Peyer's patch (tissue), 4 donors: ENCODE measurements around the gene SNCG. TPM values are rescaled to one million over a fixed set of nuclear protein-coding genes. Genes with fewer than 3 reads are reported as not detected.

Experiments
- DNase-seq, 3 donors: peaks; one replicate each; pipeline ENCODE4 v3.0.0-alpha.2; 2017 to 2019
- H3K27ac ChIP-seq, 4 donors: fragments of 200-600 bp; sonication (generic); one replicate each; pipeline ENCODE4 v1.5.1; 2016 to 2019
- H3K27me3 ChIP-seq, 2 donors: fragments of 200-600 bp; sonication (generic); one replicate each; pipeline ENCODE4 v1.5.1; 2019
- H3K36me3 ChIP-seq, 3 donors: fragments of 200-600 bp; sonication (generic); one replicate each; pipeline ENCODE4 v1.5.1; 2016 to 2019
- H3K4me1 ChIP-seq, 4 donors: fragments of 200-600 bp; sonication (generic); one replicate each; pipeline ENCODE4 v1.5.1; 2016 to 2019
- H3K4me3 ChIP-seq, 4 donors: fragments of 200-600 bp; sonication (generic); 1 replicate in 3 of 4; 2 replicates in 1 of 4; pipeline ENCODE4 v1.5.1; 2016 to 2019; ENCODE audit warnings: mild to moderate bottlenecking in 1 of 4
- H3K9me3 ChIP-seq, 4 donors: fragments of 200-600 bp; sonication (generic); one replicate each; pipeline ENCODE4 v1.5.1; 2016 to 2019; ENCODE audit warnings: mild to moderate bottlenecking in 1 of 4
- CTCF ChIP-seq, 6 experiments: fragments of 450-650 bp in 4 of 6; fragments of 200-600 bp in 2 of 6; sonication (generic) in 1 of 6; IDR thresholded peaks; one replicate each; pipeline ENCODE4 v1.5.1; 2017 to 2019; ENCODE audit warnings: antibody characterized with exemption in 6 of 6, mild to moderate bottlenecking in 3 of 6, moderate library complexity in 1 of 6
- POLR2A ChIP-seq, 2 donors: fragments of 450-650 bp; IDR thresholded peaks; one replicate each; pipeline ENCODE4 v1.5.1; 2017; ENCODE audit warnings: antibody characterized with exemption in 2 of 2, mild to moderate bottlenecking in 2 of 2, moderate library complexity in 2 of 2
- total RNA-seq, 4 donors: library from RNA; depleted of rRNA; stranded (reverse); fragments of >200 nt; gene quantifications; one replicate each; pipeline ENCODE4 v1.1.0, GENCODE V29; 2016

The SNCG gene
- total RNA-seq, 4 donors from 2014 or later: 2.4 to 8.2 TPM; not detected in 2

GRCh38 chr10:86958901-86959736 lies 720 bp downstream of the SNCG start:
- Histone ChIP-seq H3K4me3 (peak overlapping the region in 2 of 4 donors; percentile 19), H3K27ac (peak overlapping the region; percentile 10 to 71 (median 51)), H3K27me3 (no peaks in the 10 kb centered on the region), H3K36me3 (no peaks in the 10 kb centered on the region), H3K9me3 (no peaks in the 10 kb centered on the region), H3K4me1 (peaks cover 0 to 16% (median 0%) of the 10 kb centered on the region in 4 donors)
- TF ChIP-seq POLR2A (IDR thresholded peaks at IDR 0.05): no peak
- no peak for TF ChIP-seq CTCF (IDR thresholded peaks at IDR 0.05)
- no peak for DNase-seq

- Histone ChIP-seq H3K27me3 (no peaks in the 10 kb centered on the region), H3K4me3 (no peak overlapping the region), H3K27ac (peak overlapping the region in 3 of 4 donors; percentile 40 to 71 (median 62)), H3K4me1 (peaks cover 0 to 16% (median 0%) of the 10 kb centered on the region in 4 donors), H3K36me3 (no peaks in the 10 kb centered on the region), H3K9me3 (no peaks in the 10 kb centered on the region)
- TF ChIP-seq CTCF (IDR thresholded peaks at IDR 0.05): no peak
- TF ChIP-seq POLR2A (IDR thresholded peaks at IDR 0.05): no peak
- peak in 1 of 3 donors; percentile 39 for DNase-seq
Measured at GRCh38 chr10:86959737-86960002, 1.3 kb downstream of the SNCG start.

GRCh38 chr10:86960003-86960862 lies 1.8 kb downstream of the SNCG start:
- peak overlapping the region in 2 of 4 donors; percentile 62 to 71 for H3K27ac ChIP-seq
- no peak for TF ChIP-seq POLR2A (IDR thresholded peaks at IDR 0.05)
- TF ChIP-seq CTCF (IDR thresholded peaks at IDR 0.05): peak; percentile 29 to 86 (median 72)
- H3K27me3 ChIP-seq: no peaks in the 10 kb centered on the region
- H3K36me3 ChIP-seq: no peaks in the 10 kb centered on the region
- H3K9me3 ChIP-seq: no peaks in the 10 kb centered on the region
- no peak overlapping the region for H3K4me3 ChIP-seq
- peaks cover 0 to 16% (median 0%) of the 10 kb centered on the region in 4 donors for H3K4me1 ChIP-seq
- DNase-seq: peak in 2 of 3 donors; percentile 56 to 62

- H3K4me3 ChIP-seq: no peak overlapping the region
- no peak for TF ChIP-seq POLR2A (IDR thresholded peaks at IDR 0.05)
- no peak for TF ChIP-seq CTCF (IDR thresholded peaks at IDR 0.05)
- no peaks in the 10 kb centered on the region for H3K9me3 ChIP-seq
- peaks cover 0 to 16% (median under 1%) of the 10 kb centered on the region in 4 donors for H3K4me1 ChIP-seq
- H3K27me3 ChIP-seq: no peaks in the 10 kb centered on the region
- H3K27ac ChIP-seq: no peak overlapping the region
- H3K36me3 ChIP-seq: no peaks in the 10 kb centered on the region
- DNase-seq: peak in 1 of 3 donors; percentile 36
Measured at GRCh38 chr10:86960863-86961434, 2.5 kb downstream of the SNCG start.

GRCh38 chr10:86961481-86962091 lies 3.2 kb downstream of the SNCG start:
- Histone ChIP-seq H3K4me3 (no peak overlapping the region), H3K27ac (no peak overlapping the region), H3K4me1 (peaks cover 0 to 22% (median 3%) of the 10 kb centered on the region in 4 donors), H3K27me3 (no peaks in the 10 kb centered on the region), H3K9me3 (no peaks in the 10 kb centered on the region), H3K36me3 (no peaks in the 10 kb centered on the region)
- DNase-seq: peak in 1 of 3 donors; percentile 38
- TF ChIP-seq POLR2A (IDR thresholded peaks at IDR 0.05): no peak
- TF ChIP-seq CTCF (IDR thresholded peaks at IDR 0.05): no peak
